Renal cortical epithelial cell (primary cell): ENCODE measurements around the gene SLC35F6. TPM values are rescaled to one million over a fixed set of nuclear protein-coding genes. Genes with fewer than 3 reads are reported as not detected.
A peak's percentile ranks its signal among the peaks of the same experiment; 100 is the strongest.
"Not testable (repeated sequence)": the region's sequence is repeated elsewhere in the genome, so short reads cannot be mapped to it uniquely, and the experiment has no call there.

Experiments used
- DNase-seq: peaks from one replicate; pipeline ENCODE4 v3.0.0-alpha.2; 2011; ENCODE audit warnings: low read depth
- total RNA-seq: library from RNA; depleted of rRNA; stranded (reverse); fragments of >200 nt; gene quantifications from 2 replicates; pipeline ENCODE4 v1.2.3, GENCODE V29; 2014

SLC35F6 gene
- total RNA-seq, 1 donor from 2014 or later: 62.2 TPM

DNA sequence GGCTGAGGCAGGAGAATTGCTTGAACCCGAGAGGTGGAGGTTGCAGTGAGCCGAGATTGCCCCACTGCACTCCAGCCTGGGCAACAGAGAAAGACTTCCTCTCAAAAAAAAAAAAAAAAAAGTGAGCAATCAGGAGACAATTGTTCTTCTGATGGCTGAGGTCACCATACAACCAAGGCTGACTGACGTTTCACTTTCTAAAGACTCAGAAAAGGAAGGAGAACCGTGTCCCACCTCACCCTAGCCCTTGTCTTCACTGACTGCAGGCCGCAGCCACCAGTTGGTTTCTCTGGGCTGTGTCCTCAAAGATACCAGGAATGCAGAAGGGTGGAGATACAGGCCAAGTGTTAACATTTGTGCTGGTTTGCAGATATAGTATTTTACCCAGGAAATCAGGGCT lies 7.7 kb upstream of the SLC35F6 start:
- no peak for DNase-seq

DNA sequence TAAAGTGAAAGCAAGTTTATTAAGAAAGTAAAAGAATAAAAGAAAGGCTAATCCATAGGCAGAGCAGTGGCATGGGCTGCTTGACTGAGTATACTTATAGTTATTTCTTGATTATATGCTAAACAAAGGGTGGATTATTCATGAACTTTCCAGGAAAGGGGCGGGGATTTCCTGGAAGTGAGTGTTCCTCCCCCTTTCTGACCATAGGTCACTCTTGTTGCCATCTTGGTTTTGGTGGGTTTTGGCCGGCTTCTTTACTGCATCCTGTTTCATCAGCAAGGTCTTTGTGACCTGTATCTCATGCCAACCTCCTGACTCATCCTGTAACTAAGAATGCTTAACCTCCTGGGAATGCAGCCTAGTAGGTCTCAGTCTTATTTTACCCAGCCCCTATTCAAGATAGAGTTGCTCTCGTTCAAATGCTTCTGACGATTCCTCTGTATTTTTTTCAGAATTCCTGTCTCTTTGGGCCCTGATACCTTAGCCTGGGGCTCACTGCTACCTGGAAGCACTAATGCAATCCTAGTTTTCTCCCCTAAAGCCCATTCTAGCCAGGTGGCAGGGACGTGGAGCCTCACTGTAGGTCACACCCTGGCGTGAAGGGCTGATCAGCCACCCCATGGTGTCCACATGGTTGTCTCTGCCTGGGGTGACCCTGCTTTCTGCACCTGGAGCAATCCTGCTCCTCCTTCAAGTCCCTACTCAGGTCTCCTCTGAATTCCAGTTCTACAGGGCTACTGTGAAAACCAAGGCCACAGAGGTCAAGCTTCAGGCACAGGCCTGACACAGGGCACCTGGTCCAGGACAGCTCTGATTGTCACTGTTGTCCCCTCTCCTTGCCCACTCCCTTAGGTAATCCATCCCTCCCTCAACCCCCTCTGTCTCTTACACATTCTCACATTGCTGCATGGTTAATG lies 6.0 kb upstream of the SLC35F6 start:
- peak; percentile 100 for DNase-seq

- DNase-seq: peak; percentile 82
Measured at GRCh38 chr2:26758790-26759321, 5.2 kb upstream of the SLC35F6 start.

DNA sequence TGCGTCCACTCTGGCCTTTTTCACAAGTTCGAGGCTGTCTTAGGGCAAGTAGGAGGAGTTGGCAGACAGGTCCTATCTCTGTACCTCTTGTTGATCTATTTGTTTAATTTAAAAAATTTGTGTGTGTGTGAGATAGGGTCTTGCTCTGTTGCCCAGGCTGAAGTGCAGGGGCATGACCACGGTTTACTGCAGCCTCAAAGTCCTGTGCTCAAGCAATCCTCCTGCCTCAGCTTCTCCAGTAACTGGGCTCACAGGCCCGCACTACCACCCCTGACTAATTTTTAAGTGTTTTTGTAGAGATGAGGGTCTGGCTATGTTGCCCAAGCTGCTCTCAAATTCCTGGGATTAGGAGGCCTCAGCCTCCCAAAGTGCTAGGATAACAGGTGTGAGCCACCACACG lies 4.2 kb upstream of the SLC35F6 start:
- DNase-seq: no peak

GRCh38 chr2:26760991-26761390 lies 3.1 kb upstream of the SLC35F6 start:
- not testable (repeated sequence) for DNase-seq

GRCh38 chr2:26763019-26763418 lies 1.1 kb upstream of the SLC35F6 start:
- DNase-seq: no peak

GRCh38 chr2:26764906-26765305 lies 822 bp downstream of the SLC35F6 start:
- DNase-seq: no peak

DNA sequence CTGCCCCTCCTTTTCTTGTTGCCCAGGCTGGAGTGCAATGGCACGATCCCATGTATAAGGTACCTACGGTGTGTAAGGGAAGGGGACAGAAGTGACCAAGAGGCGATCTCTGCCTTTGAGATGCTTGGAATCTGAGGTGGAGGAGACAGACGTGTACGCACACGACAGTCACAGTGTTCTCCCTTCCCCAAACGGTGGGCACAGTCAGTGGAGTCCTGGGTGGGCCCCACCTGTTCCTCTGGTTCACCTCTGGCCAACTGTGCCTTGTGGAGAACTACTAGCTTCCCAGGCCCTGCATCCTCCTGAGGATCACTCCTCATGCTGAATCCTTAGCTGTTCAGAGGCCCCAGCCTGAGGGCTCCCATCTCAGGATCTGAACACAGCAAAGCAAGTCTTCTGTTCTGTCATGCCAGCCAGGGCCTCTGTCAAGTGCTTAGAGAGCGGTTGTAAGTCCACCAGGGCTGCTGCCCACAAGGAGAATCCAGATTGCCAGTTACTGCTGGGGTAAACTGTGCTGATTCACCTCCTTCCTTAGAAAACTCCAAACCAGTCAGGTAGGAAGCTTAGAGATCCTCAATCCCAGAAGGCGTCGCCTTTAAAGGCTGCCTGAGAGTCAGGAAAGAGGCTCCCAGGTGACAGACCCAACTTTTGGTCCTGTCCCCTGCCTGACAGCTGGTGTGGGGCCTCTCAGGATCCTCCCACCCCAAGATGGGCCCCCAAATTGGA lies 1.6 kb downstream of the SLC35F6 start:
- DNase-seq: no peak

GRCh38 chr2:26767129-26767528 lies 3.0 kb downstream of the SLC35F6 start:
- no peak for DNase-seq

- no peak for DNase-seq
Measured at GRCh38 chr2:26767894-26768487, 3.9 kb downstream of the SLC35F6 start.

DNA sequence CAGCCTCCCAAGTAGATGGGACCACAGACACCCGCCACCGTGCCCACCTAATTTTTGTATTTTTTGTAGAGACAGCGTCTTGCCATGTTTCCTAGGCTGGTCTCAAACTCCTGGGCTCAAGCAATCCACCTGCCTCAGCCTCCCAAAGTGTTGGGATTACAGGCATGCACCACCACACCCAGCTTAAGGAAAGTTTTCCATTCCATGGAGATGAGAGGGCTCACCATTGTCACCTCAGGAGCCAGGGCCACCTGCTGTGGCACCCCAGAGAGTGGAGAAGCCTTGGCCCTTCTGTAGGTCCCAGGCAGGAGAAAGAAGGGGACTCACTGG lies 4.6 kb downstream of the SLC35F6 start:
- no peak for DNase-seq

DNA sequence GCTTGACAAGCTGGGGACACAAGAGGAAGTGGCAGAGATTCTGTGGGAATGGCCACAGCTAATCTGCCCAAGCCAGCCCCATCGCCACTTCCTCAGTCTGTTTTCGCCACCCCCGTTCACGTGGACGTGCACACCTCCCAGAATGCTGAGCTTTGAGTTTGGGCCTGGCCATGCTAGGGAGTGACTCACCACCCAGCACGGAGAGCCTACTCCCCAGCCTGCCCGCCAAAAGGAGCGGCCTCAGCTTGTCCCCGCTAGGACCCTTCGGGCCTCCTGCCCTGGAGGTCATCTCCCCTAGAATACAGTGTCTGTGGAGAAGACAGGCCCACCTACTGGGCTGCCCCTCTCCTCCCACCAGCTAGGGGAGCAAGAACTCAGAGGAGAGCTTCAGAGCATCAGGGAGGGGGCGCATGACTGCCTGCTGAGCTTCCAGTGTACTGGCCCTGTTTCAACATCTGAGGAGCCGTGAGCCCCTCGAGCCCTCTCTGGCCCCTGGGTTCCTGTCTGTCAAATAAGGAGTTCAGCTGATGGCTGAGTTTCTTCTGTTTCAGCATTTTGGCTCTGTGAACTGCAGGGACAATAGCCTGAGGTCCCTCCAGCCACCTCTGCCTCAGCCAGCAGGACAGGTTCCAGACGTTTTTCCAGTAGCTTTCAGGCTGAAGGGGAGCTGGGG lies 5.1 kb downstream of the SLC35F6 start:
- DNase-seq: peak; percentile 67

- peak; percentile 85 for DNase-seq
Measured at GRCh38 chr2:26770986-26771586, 7.0 kb downstream of the SLC35F6 start.

- DNase-seq: peak; percentile 88
Measured at GRCh38 chr2:26772064-26773001, 8.2 kb downstream of the SLC35F6 start.

GRCh38 chr2:26776195-26776800 lies 12.2 kb downstream of the SLC35F6 start:
- DNase-seq: no peak

GRCh38 chr2:26778098-26778497 lies 14.0 kb downstream of the SLC35F6 start:
- DNase-seq: no peak

- DNase-seq: no peak
Measured at GRCh38 chr2:26778507-26778906, 14.4 kb downstream of the SLC35F6 start.

DNA sequence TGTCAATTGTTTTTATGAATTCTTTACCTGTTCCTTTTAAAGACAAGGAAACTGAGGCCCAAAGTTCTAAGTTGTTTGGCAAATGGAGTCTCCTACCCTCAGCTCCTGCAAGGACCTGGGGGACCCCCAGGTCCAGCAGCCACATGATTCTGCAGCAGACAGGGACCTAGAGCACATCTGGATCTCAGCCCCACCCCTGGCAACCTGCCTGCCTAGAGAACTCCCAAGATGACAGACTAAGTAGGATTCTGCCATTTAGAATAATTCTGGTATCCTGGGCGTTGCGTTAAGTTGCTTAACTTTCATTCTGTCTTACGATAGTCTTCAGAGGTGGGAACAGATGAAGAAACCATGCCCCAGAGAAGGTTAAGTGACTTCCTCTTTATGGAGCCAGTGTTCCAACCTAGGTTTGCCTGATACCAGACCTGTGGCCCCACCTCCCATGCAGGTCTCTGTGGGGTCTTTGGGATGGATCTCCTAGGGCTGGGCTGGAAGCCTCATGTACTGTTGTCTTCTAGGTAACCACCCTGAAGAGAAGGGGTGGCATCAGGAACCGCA lies 16.2 kb downstream of the SLC35F6 start:
- DNase-seq: no peak

DNA sequence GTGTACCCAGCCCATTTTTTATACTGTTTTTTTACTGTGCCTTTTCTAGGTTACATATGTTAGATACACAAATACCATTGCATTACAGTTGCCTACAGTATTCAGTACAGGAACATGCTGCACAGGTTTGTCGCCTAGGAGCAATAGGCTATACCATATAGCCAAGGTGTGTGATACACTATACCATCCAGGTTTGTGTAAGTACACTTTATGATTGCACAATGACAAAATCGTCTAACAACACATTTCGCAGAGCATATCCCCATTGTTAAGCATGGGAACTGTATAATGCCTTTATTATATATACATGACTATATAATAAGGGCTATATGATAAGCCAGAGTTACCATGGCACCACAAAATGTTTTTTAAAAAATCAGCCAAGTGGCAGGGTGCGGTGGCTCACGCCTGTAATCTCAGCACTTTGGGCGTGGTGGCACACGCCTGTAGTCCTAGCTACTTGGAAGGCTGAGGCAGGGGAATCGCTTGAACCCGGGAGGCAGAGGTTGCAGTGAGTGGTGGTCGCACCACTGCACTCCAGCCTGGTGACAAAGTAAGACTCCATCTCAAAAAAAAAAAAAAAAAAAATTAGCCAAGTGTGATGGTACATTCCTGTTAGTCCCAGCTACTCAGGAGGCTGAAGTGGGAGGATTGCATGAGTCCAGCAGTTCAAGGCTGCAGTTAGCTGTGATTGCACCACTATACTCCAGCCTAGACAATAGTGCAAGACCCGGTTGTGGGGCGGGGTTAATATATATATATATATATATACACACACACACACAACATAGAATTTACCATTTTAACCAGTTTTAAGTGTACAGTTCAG lies 19.0 kb downstream of the SLC35F6 start:
- no peak for DNase-seq
